ENCODE data around the gene PQBP1.

The PQBP1 gene

GRCh38 chrX:48914593-48915493 lies 17.1 kb downstream of the PQBP1 start:
- in situ Hi-C loops (cut with HindIII; ENCODE audit: low sequenced_read_pairs) = no loop called here
- TF ChIP-seq, protein P1, sequence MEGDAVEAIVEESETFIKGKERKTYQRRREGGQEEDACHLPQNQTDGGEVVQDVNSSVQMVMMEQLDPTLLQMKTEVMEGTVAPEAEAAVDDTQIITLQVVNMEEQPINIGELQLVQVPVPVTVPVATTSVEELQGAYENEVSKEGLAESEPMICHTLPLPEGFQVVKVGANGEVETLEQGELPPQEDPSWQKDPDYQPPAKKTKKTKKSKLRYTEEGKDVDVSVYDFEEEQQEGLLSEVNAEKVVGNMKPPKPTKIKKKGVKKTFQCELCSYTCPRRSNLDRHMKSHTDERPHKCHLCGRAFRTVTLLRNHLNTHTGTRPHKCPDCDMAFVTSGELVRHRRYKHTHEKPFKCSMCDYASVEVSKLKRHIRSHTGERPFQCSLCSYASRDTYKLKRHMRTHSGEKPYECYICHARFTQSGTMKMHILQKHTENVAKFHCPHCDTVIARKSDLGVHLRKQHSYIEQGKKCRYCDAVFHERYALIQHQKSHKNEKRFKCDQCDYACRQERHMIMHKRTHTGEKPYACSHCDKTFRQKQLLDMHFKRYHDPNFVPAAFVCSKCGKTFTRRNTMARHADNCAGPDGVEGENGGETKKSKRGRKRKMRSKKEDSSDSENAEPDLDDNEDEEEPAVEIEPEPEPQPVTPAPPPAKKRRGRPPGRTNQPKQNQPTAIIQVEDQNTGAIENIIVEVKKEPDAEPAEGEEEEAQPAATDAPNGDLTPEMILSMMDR (IDR thresholded peaks at IDR 0.05; ENCODE audit: low read depth, low read length) = no peak
- no peak for DNase-seq (ENCODE audit: low read depth, low spot score)
- H3K4me3 ChIP-seq (ENCODE audit: low read depth, low read length) = no peak overlapping the region

DNA sequence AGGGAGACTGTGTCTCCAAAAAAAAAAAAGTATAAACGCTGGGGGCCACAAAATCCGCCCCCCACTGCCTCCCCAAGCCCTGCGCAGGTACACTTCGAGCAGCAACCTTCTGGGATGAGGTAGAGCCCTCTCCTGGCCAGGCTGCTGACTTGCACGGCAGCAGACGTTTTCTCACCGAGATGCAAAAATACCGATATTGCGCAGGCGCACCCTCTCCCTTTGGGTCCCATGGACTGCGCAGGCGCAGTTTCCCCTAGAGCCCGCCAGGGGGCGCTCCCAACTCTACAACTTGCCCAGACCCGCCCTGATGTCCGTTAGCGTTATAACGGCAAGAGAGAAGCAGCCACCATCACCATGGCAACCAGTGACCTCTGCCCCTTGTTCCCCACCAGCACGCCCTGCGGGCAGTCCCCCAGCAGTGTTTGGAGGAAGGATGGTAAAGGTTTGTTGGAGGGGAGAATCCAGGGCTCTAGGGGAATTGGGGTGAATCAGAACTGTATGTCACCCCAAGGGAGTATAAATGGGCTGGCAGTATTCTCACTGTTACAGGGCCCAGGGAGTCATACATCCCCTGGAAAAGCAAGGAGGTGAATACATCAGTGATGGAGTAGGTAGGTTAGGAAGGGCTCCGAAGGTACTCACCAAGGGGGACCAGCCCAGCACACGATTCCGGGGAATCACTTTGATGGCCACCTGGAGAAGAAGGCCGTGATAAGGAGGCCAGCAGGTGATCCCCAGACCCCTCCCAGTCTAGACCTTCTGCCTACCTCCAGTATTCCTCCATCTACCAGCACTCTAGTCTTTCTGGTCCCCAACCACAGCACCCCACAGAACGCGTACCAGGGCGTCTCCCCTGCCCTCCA lies 19.6 kb downstream of the PQBP1 start:
- peak overlapping the region; percentile 57 for H3K4me3 ChIP-seq (ENCODE audit: low read depth, low read length)
- in situ Hi-C loops (cut with HindIII; ENCODE audit: low sequenced_read_pairs) = no loop called here
- peak; percentile 90 for DNase-seq (ENCODE audit: low read depth, low spot score)
- TF ChIP-seq, protein P1 (IDR thresholded peaks at IDR 0.05; ENCODE audit: low read depth, low read length) = peak; percentile 85

DNA sequence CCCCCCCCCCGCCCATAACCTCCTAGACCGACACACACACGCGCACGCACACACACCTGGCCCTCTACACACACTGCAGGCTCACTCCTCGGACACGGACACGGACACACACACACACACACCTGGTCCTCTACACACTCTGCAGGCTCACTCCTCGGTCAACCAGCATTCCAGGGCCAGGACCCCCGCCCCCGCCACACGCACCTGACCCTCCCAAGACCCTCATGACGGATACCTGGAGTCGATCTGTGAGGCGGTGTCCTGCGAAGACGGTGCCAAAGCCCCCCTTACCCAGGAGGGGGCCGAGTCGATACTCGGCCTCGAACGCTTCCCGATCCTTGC lies 20.5 kb downstream of the PQBP1 start:
- TF ChIP-seq, protein P1 (IDR thresholded peaks at IDR 0.05; ENCODE audit: low read depth, low read length) = no peak
- peak overlapping the region; percentile 57 for H3K4me3 ChIP-seq (ENCODE audit: low read depth, low read length)
- in situ Hi-C loops (cut with HindIII; ENCODE audit: low sequenced_read_pairs) = no loop called here
- no peak for DNase-seq (ENCODE audit: low read depth, low spot score)

GRCh38 chrX:48918643-48919340 lies 21.1 kb downstream of the PQBP1 start, which contains the start of gene PIM2:
Gene PIM2, minus strand, starts transcription at chrX:48919024. Its CDS starts 190 bp downstream, at chrX:48918834.
- in situ Hi-C loops (cut with HindIII; ENCODE audit: low sequenced_read_pairs) = no loop called here
- peak; percentile 87 for DNase-seq (ENCODE audit: low read depth, low spot score)
- H3K4me3 ChIP-seq (ENCODE audit: low read depth, low read length) = peak within 1 kb of the TSS; percentile 57
- TF ChIP-seq, protein P1 (IDR thresholded peaks at IDR 0.05; ENCODE audit: low read depth, low read length) = peak; percentile 3

DNA sequence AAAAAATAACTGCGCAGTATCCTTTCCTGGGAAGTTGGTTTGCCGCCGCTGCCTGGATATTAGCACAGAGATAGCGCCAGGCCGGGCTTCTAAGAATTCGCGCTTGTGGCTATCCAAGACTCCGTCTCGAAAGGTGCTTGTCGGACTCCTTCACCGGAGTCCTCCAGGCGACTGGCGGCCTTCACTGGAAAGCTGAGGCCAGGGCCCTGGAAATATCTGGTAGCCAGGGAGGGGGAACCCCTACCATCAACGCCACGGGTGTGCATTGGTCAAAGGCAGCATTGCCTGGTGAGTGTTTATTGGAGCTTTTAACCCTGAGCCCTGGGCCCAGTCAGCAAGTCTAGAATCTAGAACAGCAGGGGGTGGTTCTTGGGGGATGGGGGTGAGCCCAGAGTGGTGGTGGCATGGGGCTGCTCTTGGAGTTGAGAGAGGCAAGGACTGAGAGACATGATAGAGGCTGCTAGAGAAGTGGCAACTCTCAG lies 21.7 kb downstream of the PQBP1 start:
- peak overlapping the region; percentile 57 for H3K4me3 ChIP-seq (ENCODE audit: low read depth, low read length)
- in situ Hi-C loops (cut with HindIII; ENCODE audit: low sequenced_read_pairs) = no loop called here
- no peak for DNase-seq (ENCODE audit: low read depth, low spot score)
- TF ChIP-seq, protein P1 (IDR thresholded peaks at IDR 0.05; ENCODE audit: low read depth, low read length) = no peak

Measured in astrocyte of the spinal cord (primary cell).